ENCODE results near the gene EGFL7.
"Not testable (repeated sequence)": the region's sequence is repeated elsewhere in the genome, so short reads cannot be mapped to it uniquely, and the experiment has no call there.

Gene EGFL7

DNA sequence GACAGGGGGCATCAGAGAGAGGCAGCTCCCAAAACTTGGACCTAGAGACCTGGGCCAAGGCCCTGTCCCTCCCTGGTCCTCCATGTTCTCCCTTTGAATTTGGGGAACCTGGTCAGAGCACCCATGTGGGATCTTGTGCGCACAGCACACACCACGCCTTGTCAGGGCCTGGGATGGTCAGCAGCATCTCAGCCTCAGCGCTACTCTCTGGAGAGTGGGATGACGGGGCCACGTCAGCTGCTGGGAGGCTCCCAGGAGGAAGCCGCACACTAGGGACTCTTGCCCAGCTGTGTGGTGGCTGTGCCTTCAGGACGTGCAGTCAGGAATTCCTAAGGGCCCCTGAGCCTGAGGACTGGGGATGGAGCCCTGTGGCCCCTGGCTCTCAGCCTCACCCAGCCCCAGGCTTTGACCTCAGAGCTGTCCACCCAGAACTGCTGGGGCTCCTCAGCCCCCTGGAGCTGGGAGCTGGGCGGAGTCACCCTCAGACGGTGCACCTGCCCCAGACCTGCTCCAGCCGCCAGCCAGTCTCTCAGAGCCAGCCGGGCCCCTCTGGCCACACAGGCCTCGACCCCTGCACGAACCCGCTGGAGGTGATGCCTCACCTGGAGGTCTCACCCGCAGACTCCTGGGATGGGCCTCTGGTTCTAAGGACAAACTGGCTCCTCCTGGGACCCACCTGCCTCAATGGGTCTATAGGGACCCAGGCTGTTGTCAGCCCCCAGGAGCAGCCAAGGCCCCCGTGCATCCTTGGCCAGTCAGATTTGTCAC lies 38.3 kb upstream of the EGFL7 start:
- in situ Hi-C loops (cut with HindIII; ENCODE audit: low sequenced_read_pairs) = no loop called here

- in situ Hi-C loops (cut with HindIII; ENCODE audit: low sequenced_read_pairs) = no loop called here
Observed at GRCh38 chr9:136625101-136626065, 37.3 kb upstream of the EGFL7 start.

DNA sequence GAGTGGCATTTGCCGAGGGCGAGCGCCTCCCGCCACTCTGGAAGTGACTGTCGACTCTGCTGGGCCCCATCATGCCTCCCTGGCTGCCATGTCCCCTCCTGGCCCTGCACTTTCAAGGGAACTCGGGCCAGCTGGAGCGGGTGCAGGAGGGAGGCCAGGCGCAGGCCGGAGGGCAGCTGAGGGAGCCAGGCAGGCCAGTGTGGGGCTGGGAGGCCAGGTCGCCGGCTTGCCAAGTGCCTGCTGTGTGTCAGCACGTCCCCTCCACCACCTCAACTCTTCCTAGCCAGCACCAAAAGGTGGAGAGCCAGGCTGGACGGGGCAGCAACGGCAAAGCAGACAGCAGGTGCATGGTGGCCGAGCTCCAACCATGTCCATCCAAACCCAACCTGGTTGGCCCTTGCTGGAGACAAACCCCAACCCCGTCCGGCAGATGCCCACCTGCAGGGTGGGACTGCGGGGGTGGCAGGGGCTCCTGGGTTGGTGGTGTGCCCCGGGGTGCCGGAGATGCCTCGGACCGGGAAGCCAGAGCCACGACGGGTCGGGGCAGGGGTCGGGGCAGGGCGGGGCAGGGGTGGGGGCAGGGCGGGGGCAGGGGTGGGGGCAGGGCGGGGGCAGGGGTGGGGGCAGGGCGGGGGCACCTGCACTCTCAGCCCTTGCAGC lies 36.5 kb upstream of the EGFL7 start:
- in situ Hi-C loops (cut with HindIII; ENCODE audit: low sequenced_read_pairs) = no loop called here

DNA sequence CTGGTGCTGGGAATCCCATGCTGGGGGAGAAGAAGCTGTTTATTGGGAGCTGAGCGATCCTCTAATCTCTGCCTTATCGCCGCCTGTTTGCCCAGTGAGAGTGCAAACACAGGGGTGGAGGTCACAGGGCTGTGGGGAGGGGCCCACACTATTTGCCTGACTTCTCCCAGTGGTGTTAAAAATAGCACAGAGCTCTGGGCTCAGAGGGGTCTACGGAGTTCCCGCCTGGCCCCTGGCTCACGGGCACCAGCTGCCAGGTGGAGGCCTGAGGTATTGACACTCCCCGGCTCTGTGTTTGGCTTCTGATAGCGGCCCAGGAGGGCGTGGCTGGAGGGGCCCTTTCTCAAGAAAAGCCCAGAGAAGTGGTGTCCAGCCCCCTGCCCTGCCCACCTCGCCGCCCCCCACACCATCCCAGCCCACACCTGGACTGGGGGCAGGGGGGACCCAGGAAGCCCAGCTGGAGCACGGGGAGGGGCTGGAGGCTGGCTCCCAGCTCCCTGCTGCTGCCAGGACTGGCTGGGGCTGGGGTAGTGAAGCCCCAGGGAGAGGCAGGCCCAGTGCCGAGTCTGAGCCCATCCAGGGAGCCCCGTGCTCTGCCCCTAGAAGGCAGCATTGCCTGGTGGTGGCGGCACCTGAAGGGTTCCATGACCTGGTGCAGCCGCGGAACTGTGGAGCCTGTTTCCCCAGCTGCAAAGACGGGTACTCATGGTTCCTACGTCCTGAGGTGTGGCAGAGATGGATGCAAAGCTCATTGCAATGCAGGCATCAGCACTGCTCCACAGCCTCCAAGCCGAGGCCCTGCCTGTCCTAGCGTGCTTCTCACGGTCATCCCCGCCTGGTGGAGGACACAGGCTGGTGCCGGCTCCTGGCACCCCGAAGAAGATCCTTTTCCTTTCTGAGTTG lies 35.7 kb upstream of the EGFL7 start:
- in situ Hi-C loops (cut with HindIII; ENCODE audit: low sequenced_read_pairs) = no loop called here

- in situ Hi-C loops (cut with HindIII; ENCODE audit: low sequenced_read_pairs) = no loop called here
Observed at GRCh38 chr9:136627703-136628102, 35.0 kb upstream of the EGFL7 start.

DNA sequence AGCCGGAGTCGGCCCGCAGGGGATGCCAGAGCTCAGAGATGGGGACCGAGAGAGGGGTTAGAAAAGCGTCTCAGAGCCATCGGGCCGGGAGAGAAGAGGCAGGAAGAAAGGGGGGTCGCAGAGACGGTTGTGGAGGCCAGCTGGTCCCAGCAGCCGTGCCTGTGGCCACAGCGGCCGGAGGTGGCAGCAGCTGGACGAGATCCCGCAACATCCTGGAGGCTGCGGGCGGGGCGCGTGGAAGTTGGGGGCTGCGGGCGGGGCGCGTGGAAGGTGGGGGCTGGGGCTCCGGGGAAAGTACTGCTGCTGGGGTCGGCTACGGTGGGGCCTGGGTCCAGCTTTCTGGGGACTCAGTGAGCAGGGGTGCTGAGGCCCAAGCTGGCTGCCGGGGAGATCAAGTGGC lies 34.4 kb upstream of the EGFL7 start:
- in situ Hi-C loops (cut with HindIII; ENCODE audit: low sequenced_read_pairs) = no loop called here

- in situ Hi-C loops (cut with HindIII; ENCODE audit: low sequenced_read_pairs) = no loop called here
Observed at GRCh38 chr9:136629001-136629878, 33.5 kb upstream of the EGFL7 start.

- in situ Hi-C loops (cut with HindIII; ENCODE audit: low sequenced_read_pairs) = no loop called here
Observed at GRCh38 chr9:136629879-136630661, 32.6 kb upstream of the EGFL7 start.

- in situ Hi-C loops (cut with HindIII; ENCODE audit: low sequenced_read_pairs) = no loop called here
Observed at GRCh38 chr9:136630662-136630992, 32.1 kb upstream of the EGFL7 start.

GRCh38 chr9:136631038-136632000 lies 31.4 kb upstream of the EGFL7 start:
- in situ Hi-C loops (cut with HindIII; ENCODE audit: low sequenced_read_pairs) = no loop called here

GRCh38 chr9:136632072-136632471 lies 30.6 kb upstream of the EGFL7 start:
- in situ Hi-C loops (cut with HindIII; ENCODE audit: low sequenced_read_pairs) = not testable (repeated sequence)

DNA sequence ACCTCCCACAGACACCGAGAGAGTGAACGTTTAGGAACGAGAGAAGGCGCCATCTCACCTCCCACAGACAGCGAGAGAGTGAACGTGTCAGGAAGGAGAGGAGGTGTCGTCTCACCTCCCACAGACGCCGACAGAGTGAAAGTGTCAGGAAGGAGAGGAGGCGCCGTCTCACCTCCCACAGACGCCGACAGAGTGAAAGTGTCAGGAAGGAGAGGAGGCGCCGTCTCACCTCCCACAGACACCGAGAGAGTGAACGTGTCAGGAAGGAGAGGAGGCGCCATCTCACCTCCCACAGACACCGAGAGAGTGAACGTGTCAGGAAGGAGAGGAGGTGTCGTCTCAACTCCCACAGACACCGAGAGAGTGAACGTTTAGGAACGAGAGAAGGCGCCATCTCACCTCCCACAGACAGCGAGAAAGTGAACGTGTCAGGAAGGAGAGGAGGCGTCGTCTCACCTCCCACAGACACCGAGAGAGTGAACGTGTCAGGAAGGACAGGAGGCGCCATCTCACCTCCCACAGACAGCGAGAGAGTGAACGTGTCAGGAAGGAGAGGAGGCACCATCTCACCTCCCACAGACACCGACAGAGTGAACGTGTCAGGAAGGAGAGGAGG lies 30.1 kb upstream of the EGFL7 start:
- in situ Hi-C loops (cut with HindIII; ENCODE audit: low sequenced_read_pairs) = not testable (repeated sequence)

DNA sequence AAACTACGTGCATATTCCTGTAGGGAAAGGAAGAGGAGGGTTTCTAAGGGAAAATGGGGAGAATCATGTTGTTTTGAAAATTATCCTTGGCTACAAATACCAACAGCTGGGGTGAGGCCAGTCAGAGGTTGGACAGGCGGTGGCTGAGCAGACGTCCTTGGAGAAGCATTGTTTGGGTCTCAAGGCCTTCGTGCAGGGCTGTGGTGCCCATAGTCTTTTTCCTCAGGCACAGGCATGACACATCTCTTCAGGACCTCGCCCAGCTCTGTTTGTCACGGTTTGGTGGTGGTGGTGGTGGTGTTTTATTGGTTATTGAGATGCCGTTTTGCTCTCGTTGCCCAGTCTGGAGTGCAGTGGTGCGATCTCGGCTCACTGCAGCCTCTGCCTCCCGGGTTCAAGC lies 27.8 kb upstream of the EGFL7 start:
- in situ Hi-C loops (cut with HindIII; ENCODE audit: low sequenced_read_pairs) = no loop called here

GRCh38 chr9:136640171-136641111 lies 22.3 kb upstream of the EGFL7 start:
- in situ Hi-C loops (cut with HindIII; ENCODE audit: low sequenced_read_pairs) = loop anchor here (5.0 kb wide), 2 partner anchors 83 to 153 kb away; no protein-coding TSS in a partner anchor

DNA sequence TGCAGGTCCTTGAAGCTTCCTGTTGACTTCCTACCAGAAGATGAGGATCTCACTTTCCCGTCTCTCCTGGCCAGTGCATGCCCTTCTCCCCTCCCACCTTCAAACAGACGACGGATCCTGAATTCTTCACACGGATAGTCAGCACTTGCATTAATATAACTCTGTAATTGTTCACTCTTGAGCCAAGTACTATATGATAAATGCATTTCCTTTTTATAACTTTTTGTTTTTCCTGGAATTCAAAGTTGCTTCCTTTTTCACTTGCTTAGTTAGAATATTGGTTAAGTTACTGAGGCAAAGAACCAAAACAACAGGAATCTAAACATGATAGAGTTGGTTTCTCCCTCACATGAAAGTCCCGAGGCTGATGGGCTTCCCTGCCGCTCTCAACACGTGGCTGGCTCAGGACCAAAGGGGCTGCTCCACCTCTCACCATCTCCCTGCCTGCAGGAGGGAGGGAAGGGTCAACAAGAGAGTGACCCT lies 20.2 kb upstream of the EGFL7 start:
- in situ Hi-C loops (cut with HindIII; ENCODE audit: low sequenced_read_pairs) = loop anchor here (5.0 kb wide), 2 partner anchors 85 to 155 kb away; no protein-coding TSS in a partner anchor

Data from endothelial cell of hepatic sinusoid (primary cell).